ENCODE results near the gene FOXO3. TPM values are rescaled to one million over a fixed set of nuclear protein-coding genes. Genes with fewer than 3 reads are reported as not detected.
A peak's percentile ranks its signal among the peaks of the same experiment; 100 is the strongest.

The FOXO3 gene
- total RNA-seq, 1 donor from 2014 or later, result 32.8 TPM

DNA sequence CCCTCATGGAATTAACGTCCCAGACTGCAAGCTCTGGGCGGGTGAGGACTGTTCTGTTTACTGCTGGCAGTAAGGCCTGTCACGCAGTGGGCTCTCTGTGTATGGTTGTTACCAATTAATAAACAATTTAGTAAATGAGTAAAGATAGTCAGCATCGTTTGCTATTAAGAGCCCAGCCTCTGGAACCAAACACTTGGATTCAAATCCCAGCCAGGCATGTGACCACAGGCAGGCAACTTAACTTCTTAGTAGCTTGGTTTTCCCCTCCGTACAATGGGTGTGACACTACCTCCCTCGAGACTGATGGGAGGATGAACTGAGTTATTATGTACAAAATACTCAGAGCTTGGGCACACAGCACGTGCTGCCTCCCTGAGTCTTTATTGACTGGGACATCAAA is 149.8 kb downstream of the FOXO3 start:
- H3K27me3 Mint-ChIP-seq (ENCODE audit: low read depth), result peaks cover 2% of the 10 kb centered on the region
- TF ChIP-seq, protein P1, sequence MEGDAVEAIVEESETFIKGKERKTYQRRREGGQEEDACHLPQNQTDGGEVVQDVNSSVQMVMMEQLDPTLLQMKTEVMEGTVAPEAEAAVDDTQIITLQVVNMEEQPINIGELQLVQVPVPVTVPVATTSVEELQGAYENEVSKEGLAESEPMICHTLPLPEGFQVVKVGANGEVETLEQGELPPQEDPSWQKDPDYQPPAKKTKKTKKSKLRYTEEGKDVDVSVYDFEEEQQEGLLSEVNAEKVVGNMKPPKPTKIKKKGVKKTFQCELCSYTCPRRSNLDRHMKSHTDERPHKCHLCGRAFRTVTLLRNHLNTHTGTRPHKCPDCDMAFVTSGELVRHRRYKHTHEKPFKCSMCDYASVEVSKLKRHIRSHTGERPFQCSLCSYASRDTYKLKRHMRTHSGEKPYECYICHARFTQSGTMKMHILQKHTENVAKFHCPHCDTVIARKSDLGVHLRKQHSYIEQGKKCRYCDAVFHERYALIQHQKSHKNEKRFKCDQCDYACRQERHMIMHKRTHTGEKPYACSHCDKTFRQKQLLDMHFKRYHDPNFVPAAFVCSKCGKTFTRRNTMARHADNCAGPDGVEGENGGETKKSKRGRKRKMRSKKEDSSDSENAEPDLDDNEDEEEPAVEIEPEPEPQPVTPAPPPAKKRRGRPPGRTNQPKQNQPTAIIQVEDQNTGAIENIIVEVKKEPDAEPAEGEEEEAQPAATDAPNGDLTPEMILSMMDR (conservative IDR thresholded peaks at IDR 0.05), result no peak
- peaks cover 14% of the 10 kb centered on the region for H3K4me1 Mint-ChIP-seq
- no peak overlapping the region for H3K4me3 Mint-ChIP-seq
- H3K36me3 Mint-ChIP-seq (ENCODE audit: low read depth), result peaks cover 5% of the 10 kb centered on the region
- no peak for DNase-seq (ENCODE audit: low read depth, low spot score)
- H3K9me3 Mint-ChIP-seq, result peaks cover 2% of the 10 kb centered on the region
- peak overlapping the region; percentile 24 for H3K27ac Mint-ChIP-seq (ENCODE audit: unreplicated experiment)

DNA sequence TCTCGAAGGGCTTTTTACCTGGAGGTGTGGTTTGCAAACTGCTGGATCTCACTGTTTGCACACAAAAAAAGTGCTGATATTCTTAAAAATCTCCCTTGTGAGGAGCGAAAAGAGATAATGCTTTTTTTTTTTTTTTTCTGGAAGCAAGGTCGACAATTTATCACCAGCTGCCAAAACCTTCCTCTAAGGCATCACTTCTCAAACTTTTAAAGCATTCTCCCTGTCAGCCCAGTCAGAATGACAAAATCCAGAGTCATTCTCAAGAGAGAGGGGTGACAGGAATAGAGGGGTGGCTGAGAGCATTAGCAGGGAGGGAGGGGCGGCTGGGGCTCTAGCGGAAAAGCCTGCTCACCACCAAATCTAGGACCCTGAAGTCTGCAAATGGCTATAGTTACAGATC is 150.4 kb downstream of the FOXO3 start:
- H3K27ac Mint-ChIP-seq (ENCODE audit: unreplicated experiment), result peak overlapping the region; percentile 24
- TF ChIP-seq, protein P1 (conservative IDR thresholded peaks at IDR 0.05), result no peak
- peaks cover 3% of the 10 kb centered on the region for H3K36me3 Mint-ChIP-seq (ENCODE audit: low read depth)
- DNase-seq (ENCODE audit: low read depth, low spot score), result no peak
- peaks cover 2% of the 10 kb centered on the region for H3K27me3 Mint-ChIP-seq (ENCODE audit: low read depth)
- H3K4me1 Mint-ChIP-seq, result peaks cover 12% of the 10 kb centered on the region
- no peak overlapping the region for H3K4me3 Mint-ChIP-seq
- H3K9me3 Mint-ChIP-seq, result no peaks in the 10 kb centered on the region

DNA sequence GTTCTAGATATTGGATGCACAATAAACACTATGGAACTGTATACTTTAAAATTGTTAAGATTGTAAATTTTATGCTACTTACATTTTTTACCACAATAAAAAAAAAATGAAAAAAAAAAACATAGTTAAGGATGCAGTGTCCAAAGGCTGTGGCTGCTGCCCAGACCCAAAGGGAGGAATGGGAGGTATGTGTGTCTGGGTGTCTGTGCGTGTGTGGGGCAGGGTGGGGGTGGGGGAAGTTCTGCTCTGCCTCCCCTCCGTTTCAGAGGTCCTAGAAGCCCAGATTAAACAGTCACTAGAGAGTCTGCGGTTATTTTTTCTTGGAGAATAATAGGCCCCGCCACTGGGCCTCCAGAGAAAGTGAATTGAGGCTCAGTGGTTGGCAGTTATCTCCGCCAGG is 151.1 kb downstream of the FOXO3 start:
- H3K36me3 Mint-ChIP-seq (ENCODE audit: low read depth), result no peaks in the 10 kb centered on the region

DNA sequence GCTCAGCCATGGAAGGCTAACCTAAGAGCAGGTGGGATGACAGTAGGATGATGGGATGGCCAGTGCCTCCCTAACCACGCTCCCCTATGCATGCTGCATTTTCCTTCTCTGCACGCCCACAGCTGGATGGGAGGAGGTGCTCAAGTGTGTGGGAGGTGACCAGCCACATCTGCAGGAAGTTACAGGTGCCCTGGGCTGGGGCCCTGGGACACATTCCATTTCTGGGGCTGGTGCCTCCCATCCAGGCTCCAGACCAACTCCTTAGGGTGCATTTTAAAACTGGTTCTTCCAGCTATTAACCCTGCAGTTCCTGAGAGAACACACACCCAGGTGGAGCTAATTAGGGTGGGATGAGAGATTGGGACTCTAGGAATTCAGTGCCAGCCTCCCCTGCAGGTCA is 152.2 kb downstream of the FOXO3 start:
- TF ChIP-seq, protein P1 (conservative IDR thresholded peaks at IDR 0.05), result no peak
- no peak overlapping the region for H3K27ac Mint-ChIP-seq (ENCODE audit: unreplicated experiment)
- H3K4me1 Mint-ChIP-seq, result peaks cover 5% of the 10 kb centered on the region
- no peaks in the 10 kb centered on the region for H3K9me3 Mint-ChIP-seq
- no peaks in the 10 kb centered on the region for H3K36me3 Mint-ChIP-seq (ENCODE audit: low read depth)
- no peak for DNase-seq (ENCODE audit: low read depth, low spot score)
- H3K27me3 Mint-ChIP-seq (ENCODE audit: low read depth), result peaks cover 2% of the 10 kb centered on the region
- H3K4me3 Mint-ChIP-seq, result no peak overlapping the region

More for the DNA sequence above, 151.1 kb downstream of the FOXO3 start:
- TF ChIP-seq, protein P1 (conservative IDR thresholded peaks at IDR 0.05), result no peak
- H3K4me3 Mint-ChIP-seq, result no peak overlapping the region
- H3K9me3 Mint-ChIP-seq, result no peaks in the 10 kb centered on the region
- no peak for DNase-seq (ENCODE audit: low read depth, low spot score)
- H3K27ac Mint-ChIP-seq (ENCODE audit: unreplicated experiment), result no peak overlapping the region
- H3K27me3 Mint-ChIP-seq (ENCODE audit: low read depth), result peaks cover 2% of the 10 kb centered on the region
- H3K4me1 Mint-ChIP-seq, result peaks cover 6% of the 10 kb centered on the region

DNA sequence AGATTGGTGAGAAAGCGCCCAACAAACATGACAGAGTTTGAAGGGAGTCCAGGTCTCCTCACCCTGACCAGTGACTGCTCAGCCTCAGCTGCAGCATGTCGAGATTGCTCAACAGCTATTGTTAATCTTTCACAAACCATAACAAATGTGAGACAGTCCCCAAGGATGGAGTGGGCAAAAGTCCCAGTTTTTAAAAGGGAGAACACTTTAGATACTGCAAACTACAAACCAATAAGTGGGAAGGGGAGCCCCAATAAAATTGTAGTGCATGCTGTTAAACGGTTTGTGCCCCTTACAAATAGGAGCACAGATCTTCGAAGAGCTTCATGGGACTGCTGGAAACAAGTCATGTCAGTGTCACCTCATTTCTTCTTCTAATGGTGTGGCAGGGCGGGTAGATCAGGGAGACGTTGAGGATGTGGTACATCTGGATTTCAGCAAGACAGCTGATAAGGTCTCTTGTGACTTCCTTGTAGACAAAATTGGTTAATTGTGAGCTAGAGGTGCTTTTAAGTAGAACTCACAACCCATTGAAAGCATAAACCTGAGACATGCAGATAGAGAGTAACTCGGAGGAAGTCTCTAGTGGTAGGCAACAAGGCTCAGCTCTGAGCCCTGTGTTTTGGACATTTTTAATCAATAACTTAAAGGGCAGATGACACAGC is 153.5 kb downstream of the FOXO3 start:
- Mint-ChIP-seq H3K27ac (ENCODE audit: unreplicated experiment) (no peak overlapping the region), H3K4me1 (peaks cover 5% of the 10 kb centered on the region), H3K36me3 (ENCODE audit: low read depth) (no peaks in the 10 kb centered on the region), H3K4me3 (no peak overlapping the region), H3K27me3 (ENCODE audit: low read depth) (peaks cover 2% of the 10 kb centered on the region), H3K9me3 (no peaks in the 10 kb centered on the region)
- DNase-seq (ENCODE audit: low read depth, low spot score), result no peak
- TF ChIP-seq, protein P1 (conservative IDR thresholded peaks at IDR 0.05), result no peak
